ENCODE results near the gene SNX5.

SNX5 gene

GRCh38 chr20:17911927-17912326, 56.7 kb downstream of the SNX5 start:
- no peak for DNase-seq

GRCh38 chr20:17910828-17911294, 57.7 kb downstream of the SNX5 start:
- DNase-seq: no peak

GRCh38 chr20:17909869-17910321, 58.7 kb downstream of the SNX5 start:
- no peak for DNase-seq

- no peak for DNase-seq
Observed at GRCh38 chr20:17905544-17905943, 63.0 kb downstream of the SNX5 start.

- peak in 1 of 2 experiments; percentile 21 for DNase-seq
Observed at GRCh38 chr20:17904027-17904426, 64.6 kb downstream of the SNX5 start.

GRCh38 chr20:17902531-17903083, 66.0 kb downstream of the SNX5 start:
- DNase-seq: peak in 1 of 2 experiments; percentile 34

GRCh38 chr20:17901971-17902370, 66.6 kb downstream of the SNX5 start:
- DNase-seq: no peak

- peak; percentile 20 to 79 for DNase-seq
Observed at GRCh38 chr20:17898548-17898994, 70.0 kb downstream of the SNX5 start.

GRCh38 chr20:17897566-17898307, 70.9 kb downstream of the SNX5 start:
- DNase-seq: no peak

- no peak for DNase-seq
Observed at GRCh38 chr20:17896771-17897369, 71.7 kb downstream of the SNX5 start.

GRCh38 chr20:17896193-17896723, 72.3 kb downstream of the SNX5 start:
- no peak for DNase-seq

- DNase-seq: no peak
Observed at GRCh38 chr20:17895641-17896171, 72.9 kb downstream of the SNX5 start.

GRCh38 chr20:17893445-17893844, 75.1 kb downstream of the SNX5 start:
- DNase-seq: no peak

- no peak for DNase-seq
Observed at GRCh38 chr20:17892189-17892938, 76.2 kb downstream of the SNX5 start.

Data from NCI-H526 (cell line).